ENCODE results near the gene NCMAP. TPM values are rescaled to one million over a fixed set of nuclear protein-coding genes. Genes with fewer than 3 reads are reported as not detected.

NCMAP gene
- total RNA-seq, 2 donors from 2014 or later, result not detected

DNA sequence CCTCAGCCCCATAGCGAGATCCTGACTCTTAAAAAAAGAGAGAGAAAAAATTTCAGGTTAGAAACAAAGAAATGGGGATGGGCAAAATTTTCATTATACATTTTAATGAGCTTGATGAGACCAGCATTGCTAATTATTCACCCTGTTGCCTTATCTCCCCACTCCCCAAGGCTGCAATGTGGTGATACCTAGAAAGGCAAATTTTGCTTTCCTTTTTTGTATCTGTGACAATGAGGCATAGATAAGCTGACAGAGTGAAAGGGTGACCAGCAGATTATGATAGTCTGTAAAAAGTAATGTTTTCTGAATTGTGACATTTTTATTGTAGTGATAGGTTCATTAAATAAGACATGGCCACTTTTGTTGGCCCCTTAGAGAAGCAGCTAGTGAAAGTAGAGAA, 100.2 kb downstream of the NCMAP start:
- Mint-ChIP-seq H3K4me1 (peaks cover 23% of the 10 kb centered on the region), H3K27ac (peak overlapping the region; percentile 53), H3K4me3 (peak overlapping the region; percentile 25), H3K27me3 (no peaks in the 10 kb centered on the region), H3K36me3 (ENCODE audit: low read depth) (peaks cover 13% of the 10 kb centered on the region)
- DNase-seq, result no peak
- H3K9me3 ChIP-seq (ENCODE audit: control insufficient read depth, low read length, poor library complexity, severe bottlenecking), result no peaks in the 10 kb centered on the region
- ATAC-seq, result no peak

DNA sequence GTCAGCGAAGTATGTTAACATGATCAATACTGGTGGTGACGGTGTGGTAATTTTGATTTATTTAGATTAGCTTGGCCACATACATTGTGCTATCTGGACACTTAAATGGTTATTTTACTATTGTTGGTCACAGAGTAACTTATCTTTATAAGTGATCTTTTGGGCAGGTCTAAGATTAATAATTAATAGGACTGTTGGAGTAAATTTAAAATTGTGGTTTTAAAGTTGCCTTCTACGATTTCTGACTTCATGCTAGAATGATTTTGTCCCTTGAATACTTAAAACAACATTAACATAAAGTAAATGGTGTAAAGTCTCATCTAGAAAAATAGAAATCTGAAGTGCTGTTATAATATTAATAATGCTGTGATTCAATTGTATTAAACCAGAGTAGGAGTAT, 101.9 kb downstream of the NCMAP start:
- H3K4me1 Mint-ChIP-seq, result peaks cover 17% of the 10 kb centered on the region
- no peak overlapping the region for H3K4me3 Mint-ChIP-seq
- H3K27ac Mint-ChIP-seq, result no peak overlapping the region
- no peaks in the 10 kb centered on the region for H3K27me3 Mint-ChIP-seq
- ATAC-seq (no peak), DNase-seq (no peak)
- H3K9me3 ChIP-seq (ENCODE audit: control insufficient read depth, low read length, poor library complexity, severe bottlenecking), result no peaks in the 10 kb centered on the region
- peaks cover 10% of the 10 kb centered on the region for H3K36me3 Mint-ChIP-seq (ENCODE audit: low read depth)

Other genes with a start within 250 kb of the NCMAP start
- not detected for gene GRHL3, start 236.7 kb upstream of the NCMAP start, total RNA-seq
- gene STPG1, start 142.3 kb upstream of the NCMAP start, total RNA-seq, result 1 to 10 TPM; 2.5 to 3.6 TPM
- 10 to 100 TPM; 32.9 to 41.7 TPM for gene NIPAL3, start 140.3 kb upstream of the NCMAP start, total RNA-seq
- gene RCAN3, start 53.3 kb upstream of the NCMAP start, total RNA-seq, result 100 to 1,000 TPM; 152 to 160 TPM
- 100 to 1,000 TPM; 289 to 319 TPM for gene SRRM1, start 87.2 kb downstream of the NCMAP start, total RNA-seq
- 1 to 10 TPM; 3.9 to 9.9 TPM for gene CLIC4, start 189.4 kb downstream of the NCMAP start, total RNA-seq